HS-5 (cell line): ENCODE data around the gene APOF.
"Not testable (repeated sequence)": the region's sequence is repeated elsewhere in the genome, so short reads cannot be mapped to it uniquely, and the experiment has no call there.

Experiments used
- DNase-seq: peaks from one replicate; pipeline ENCODE4 v3.0.0-alpha.2; 2012; ENCODE audit warnings: low read depth

The APOF gene

GRCh38 chr12:56332512-56333196 lies 30.0 kb downstream of the APOF start:
- no peak for DNase-seq

DNA sequence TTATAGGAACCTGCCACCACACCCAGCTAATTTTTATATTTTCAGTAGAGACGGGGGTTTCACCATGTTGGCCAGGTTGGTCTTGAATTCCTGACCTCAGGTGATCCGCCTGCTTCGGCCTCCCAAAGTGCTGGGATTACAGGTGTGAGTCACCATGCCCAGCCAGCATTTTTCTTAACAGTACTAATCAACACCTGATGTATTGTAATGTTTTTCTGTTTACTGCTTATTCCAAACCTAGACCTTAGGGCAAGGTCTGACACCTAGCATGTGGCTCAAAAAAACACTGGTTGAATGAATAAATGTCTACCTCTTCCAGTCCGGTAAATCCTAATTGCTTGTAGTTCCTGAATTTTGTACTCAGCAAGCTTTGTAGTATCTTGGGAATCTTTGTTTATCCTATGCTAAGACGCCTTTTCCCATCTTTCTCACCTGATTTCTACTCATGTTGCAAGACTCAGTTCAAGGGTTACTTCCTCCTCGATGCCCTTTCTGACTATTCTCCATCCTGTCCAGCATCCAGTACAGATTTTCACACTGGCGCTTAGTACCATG lies 31.6 kb downstream of the APOF start:
- DNase-seq = no peak

DNA sequence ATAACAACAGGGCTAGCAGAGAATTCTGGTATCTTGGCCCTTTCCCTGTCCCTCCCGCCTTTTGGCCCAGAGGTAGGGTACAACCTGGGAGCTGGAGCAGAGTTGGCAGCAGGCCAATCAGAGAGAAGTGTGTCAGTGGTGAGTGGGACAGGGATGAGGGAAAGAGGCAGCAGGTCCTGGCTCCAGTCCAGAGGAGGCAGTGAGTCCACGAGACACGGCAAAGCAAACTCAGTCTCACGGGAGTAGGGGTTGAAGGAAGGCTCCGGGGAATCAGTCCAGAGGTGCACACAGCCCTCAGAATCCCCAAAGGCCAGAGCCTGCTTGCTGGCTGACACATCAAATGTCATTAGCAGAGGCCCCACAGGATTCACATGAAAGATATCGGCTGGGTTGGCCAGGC lies 36.1 kb downstream of the APOF start:
- DNase-seq = no peak

GRCh38 chr12:56326126-56326525 lies 36.5 kb downstream of the APOF start:
- no peak for DNase-seq

DNA sequence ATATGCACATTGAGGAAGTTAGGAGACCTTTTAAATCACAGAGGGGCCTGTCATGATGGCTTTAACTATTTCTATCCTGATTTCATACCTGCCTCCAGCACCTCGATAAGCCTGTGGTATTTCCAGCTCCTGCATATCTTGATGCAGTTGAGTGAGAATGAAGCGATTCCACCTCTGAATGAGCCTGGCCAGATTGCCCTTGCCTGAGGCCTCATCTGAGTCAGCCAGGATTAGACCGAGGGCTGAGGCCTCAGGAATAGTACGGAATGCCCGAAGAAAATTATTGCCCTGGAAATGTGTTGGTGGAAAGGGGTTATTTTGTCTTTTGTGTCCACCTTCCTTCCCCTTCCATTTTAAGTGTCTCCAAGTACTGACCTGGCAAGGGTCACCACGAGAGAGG lies 38.5 kb downstream of the APOF start:
- DNase-seq = no peak

DNA sequence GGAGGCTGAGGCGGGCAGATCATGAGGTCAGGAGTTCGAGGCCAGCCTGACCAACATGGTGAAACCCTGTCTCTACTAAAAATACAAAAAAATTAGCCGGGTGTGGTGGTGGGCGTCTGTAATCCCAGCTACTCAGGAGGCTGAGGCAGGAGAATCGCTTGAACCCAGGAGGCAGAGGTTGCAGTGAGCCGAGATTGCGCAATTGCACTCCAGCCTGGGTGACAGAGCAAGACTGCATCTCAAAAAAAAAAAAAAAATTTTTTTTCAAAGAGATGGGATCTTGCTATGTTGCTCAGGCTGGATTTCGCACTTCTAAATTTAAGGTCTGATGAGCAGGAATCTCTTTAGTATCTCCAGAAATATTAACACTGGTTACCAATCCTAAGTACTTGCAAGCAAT lies 41.0 kb downstream of the APOF start:
- not testable (repeated sequence) for DNase-seq

GRCh38 chr12:56321027-56321426 lies 41.6 kb downstream of the APOF start:
- no peak for DNase-seq

- no peak for DNase-seq
Measured at GRCh38 chr12:56317675-56318074, 45.0 kb downstream of the APOF start.

DNA sequence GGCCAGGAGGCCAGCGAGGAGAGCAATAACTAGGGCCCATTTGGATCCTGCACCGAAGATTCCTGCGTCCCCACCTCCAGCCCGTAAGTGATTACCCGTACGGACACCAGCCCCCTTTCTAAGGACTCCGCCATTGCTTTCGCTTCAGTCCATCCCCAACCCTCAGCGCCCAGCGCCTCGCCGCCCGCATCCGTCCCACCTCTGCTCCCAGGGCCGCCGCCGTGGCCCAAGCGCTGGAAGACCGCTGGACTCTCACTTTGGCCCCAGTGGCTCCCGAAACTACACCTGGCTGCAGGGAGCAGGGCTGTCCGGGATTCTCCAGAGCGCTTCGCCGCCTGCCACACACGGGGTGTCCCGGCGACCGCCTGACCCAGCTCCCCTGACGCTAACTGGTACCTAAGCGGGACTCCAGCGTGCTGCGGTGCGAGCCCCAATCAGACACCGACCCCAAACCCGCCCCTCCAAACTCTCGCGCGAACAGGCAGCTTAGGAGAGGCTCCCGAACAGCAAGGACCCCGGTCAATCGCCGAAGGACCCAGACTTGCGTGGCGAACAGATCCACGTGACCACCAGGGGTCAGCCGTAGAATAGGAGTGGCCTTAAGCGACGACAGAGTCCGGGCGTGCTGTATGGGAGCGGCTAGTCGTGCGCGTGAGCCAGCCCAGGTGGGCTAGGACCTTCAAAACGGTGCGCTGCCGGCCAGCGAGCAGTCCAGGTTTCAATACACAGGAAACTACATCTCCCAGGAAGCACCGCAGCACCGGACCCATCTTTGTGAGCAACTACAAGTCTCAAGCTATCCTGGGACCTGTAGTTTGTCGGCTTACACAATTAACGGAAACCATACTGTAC lies 46.8 kb downstream of the APOF start, which contains the start of gene CNPY2:
CNPY2 (minus strand) TSS at position 367 of the 852 bp plus-strand sequence. CDS start 771 bp downstream, outside the sequence.
- DNase-seq = peak; percentile 93

GRCh38 chr12:56315249-56315621 lies 47.4 kb downstream of the APOF start:
- no peak for DNase-seq

GRCh38 chr12:56311003-56311402 lies 51.7 kb downstream of the APOF start:
- DNase-seq = no peak
